Prostate gland (tissue), 2 donors: ENCODE measurements around the gene C17orf67.

Source experiments
- POLR2A ChIP-seq: fragments of 450-650 bp; IDR thresholded peaks from one replicate; pipeline ENCODE4 v1.6.1; 2016; ENCODE audit warnings: antibody characterized with exemption, mild to moderate bottlenecking
- TF ChIP-seq, protein P1 (sequence below), 4 experiments: fragments of 200-600 bp in 2 of 4; fragments of 450-650 bp in 2 of 4; sonication (generic) in 2 of 4; IDR thresholded peaks; 1 replicate in 3 of 4; 2 replicates in 1 of 4; pipeline ENCODE4 v1.5.1; 2016 to 2019; ENCODE audit warnings: antibody characterized with exemption in 4 of 4, mild to moderate bottlenecking in 2 of 4, moderate library complexity in 2 of 4

- TF ChIP-seq, protein P1, sequence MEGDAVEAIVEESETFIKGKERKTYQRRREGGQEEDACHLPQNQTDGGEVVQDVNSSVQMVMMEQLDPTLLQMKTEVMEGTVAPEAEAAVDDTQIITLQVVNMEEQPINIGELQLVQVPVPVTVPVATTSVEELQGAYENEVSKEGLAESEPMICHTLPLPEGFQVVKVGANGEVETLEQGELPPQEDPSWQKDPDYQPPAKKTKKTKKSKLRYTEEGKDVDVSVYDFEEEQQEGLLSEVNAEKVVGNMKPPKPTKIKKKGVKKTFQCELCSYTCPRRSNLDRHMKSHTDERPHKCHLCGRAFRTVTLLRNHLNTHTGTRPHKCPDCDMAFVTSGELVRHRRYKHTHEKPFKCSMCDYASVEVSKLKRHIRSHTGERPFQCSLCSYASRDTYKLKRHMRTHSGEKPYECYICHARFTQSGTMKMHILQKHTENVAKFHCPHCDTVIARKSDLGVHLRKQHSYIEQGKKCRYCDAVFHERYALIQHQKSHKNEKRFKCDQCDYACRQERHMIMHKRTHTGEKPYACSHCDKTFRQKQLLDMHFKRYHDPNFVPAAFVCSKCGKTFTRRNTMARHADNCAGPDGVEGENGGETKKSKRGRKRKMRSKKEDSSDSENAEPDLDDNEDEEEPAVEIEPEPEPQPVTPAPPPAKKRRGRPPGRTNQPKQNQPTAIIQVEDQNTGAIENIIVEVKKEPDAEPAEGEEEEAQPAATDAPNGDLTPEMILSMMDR (IDR thresholded peaks at IDR 0.05): no peak
- TF ChIP-seq POLR2A: no peak
These were observed 29.3 kb downstream of the C17orf67 start for GRCh38 chr17:56804454-56804853.
